Activated CD8-positive, alpha-beta memory T cell treated with anti-CD3 and anti-CD28 coated beads, Interleukin-2, amount 50 U/mL, for 1 hour (primary cell): ENCODE results near the gene NELFB.

Experiments
- DNase-seq: peaks from one replicate; pipeline ENCODE4 v3.0.0-alpha.2; 2020; ENCODE audit errors: extremely low read depth

Gene NELFB

GRCh38 chr9:137268538-137269201 is 13.5 kb downstream of the NELFB start:
- no peak for DNase-seq

GRCh38 chr9:137269231-137269772 is 14.2 kb downstream of the NELFB start:
- no peak for DNase-seq

GRCh38 chr9:137270929-137271695 is 16.0 kb downstream of the NELFB start:
- no peak for DNase-seq

- no peak for DNase-seq
These were observed 16.6 kb downstream of the NELFB start for GRCh38 chr9:137271696-137272076.

- DNase-seq: no peak
These were observed 17.3 kb downstream of the NELFB start for GRCh38 chr9:137272241-137273094.

GRCh38 chr9:137273095-137273490 is 18.0 kb downstream of the NELFB start:
- DNase-seq: no peak

- no peak for DNase-seq
These were observed 18.6 kb downstream of the NELFB start for GRCh38 chr9:137273611-137274320.

- no peak for DNase-seq
These were observed 20.1 kb downstream of the NELFB start for GRCh38 chr9:137275203-137275587.

GRCh38 chr9:137275588-137276472 is 20.7 kb downstream of the NELFB start:
- DNase-seq: no peak

GRCh38 chr9:137276473-137277328 is 21.6 kb downstream of the NELFB start:
- DNase-seq: no peak

GRCh38 chr9:137277329-137278041 is 22.4 kb downstream of the NELFB start, which contains the start of gene TOR4A:
TOR4A (plus strand) TSS chr9:137277726; CDS start chr9:137278690, 964 bp downstream.
- DNase-seq: no peak

GRCh38 chr9:137278061-137278701 is 23.1 kb downstream of the NELFB start:
- DNase-seq: no peak

- DNase-seq: no peak
These were observed 23.9 kb downstream of the NELFB start for GRCh38 chr9:137278721-137279711.

- no peak for DNase-seq
These were observed 24.8 kb downstream of the NELFB start for GRCh38 chr9:137279741-137280473.

- no peak for DNase-seq
These were observed 25.6 kb downstream of the NELFB start for GRCh38 chr9:137280474-137281344.
